ENCODE measurements around the gene SLC5A10.
A peak's percentile ranks its signal among the peaks of the same experiment; 100 is the strongest.

Gene SLC5A10

GRCh38 chr17:18984273-18985114 is 32.5 kb downstream of the SLC5A10 start:
- DNase-seq (ENCODE audit: low read depth), result no peak

- no peak for DNase-seq (ENCODE audit: low read depth)
These were observed 33.5 kb downstream of the SLC5A10 start for GRCh38 chr17:18985475-18985874.

- no peak for DNase-seq (ENCODE audit: low read depth)
These were observed 34.7 kb downstream of the SLC5A10 start for GRCh38 chr17:18986541-18987229.

DNA sequence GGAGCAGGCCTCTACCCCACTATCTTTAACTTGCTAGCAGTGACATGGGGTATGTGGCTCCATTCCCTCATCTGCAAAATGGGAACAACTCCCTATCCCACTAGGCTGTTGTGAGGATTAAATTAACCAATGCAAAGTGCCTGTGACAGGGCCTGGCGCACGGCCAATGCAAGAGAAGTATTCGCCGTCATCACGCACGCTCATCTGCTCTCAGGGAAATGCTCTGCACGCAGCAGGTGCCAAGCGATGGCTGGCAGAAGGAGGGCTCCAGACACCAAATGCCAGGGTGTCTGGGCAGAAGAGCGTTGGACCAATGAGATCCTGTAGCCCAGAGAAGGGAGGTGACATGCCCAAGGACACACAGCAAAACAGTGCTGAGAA is 35.3 kb downstream of the SLC5A10 start:
- no peak for DNase-seq (ENCODE audit: low read depth)

GRCh38 chr17:18987862-18988545 is 36.0 kb downstream of the SLC5A10 start:
- DNase-seq (ENCODE audit: low read depth), result no peak

- DNase-seq (ENCODE audit: low read depth), result no peak
These were observed 36.7 kb downstream of the SLC5A10 start for GRCh38 chr17:18988546-18989173.

DNA sequence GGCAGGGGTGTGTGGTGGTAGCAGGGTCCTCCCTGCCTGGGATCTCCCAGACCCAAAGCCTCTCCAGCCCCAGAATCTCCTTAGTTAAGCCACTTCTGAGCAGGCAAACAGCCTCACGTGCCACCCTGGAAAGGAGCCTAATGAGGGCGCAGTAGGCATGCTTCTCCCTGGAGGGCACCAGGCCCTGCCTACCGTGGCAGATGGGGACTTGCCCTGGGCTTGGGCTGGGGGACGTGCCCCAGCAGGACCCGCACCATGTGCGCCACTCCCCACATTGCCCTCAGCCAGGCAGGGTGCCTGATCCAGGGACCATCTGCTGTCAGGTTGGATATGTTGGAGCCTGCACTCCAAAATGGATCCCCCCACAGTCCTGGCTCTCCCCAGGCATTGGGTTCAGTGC is 38.4 kb downstream of the SLC5A10 start:
- DNase-seq (ENCODE audit: low read depth), result no peak

- no peak for DNase-seq (ENCODE audit: low read depth)
These were observed 39.8 kb downstream of the SLC5A10 start for GRCh38 chr17:18991531-18992315.

DNA sequence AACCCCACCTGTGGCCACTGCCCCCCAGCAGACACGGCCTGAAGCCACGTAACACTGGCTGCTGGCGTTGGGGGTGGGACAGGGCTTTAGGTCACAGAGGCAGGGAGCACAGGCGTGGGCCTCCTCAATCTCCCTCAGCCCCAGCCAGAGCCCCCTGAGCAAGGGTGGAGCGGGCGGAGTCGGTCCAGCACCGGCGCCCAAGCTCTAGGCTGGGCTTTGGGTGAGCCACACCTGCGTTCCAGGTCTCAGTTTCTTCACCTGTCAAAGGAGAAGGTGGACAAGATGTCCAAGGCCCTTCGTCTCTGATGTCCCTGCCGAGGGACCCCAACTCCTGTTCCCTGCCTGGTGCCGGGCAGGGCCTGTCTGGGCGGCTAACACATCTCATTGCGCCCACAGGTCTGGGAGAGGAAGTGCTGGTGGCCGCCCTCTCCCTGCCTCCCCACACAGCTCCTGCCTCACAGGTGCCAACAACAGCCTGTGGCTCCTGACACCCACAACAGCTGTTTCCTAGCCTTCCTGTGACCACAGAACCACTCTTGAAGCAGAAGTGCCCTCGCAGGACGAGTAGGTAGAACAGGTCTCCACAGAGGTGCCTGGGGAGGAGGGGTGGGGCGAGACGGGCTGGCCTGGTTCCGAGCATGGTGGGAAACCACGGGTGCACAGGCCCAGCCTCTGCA is 40.6 kb downstream of the SLC5A10 start:
- no peak for DNase-seq (ENCODE audit: low read depth)

DNA sequence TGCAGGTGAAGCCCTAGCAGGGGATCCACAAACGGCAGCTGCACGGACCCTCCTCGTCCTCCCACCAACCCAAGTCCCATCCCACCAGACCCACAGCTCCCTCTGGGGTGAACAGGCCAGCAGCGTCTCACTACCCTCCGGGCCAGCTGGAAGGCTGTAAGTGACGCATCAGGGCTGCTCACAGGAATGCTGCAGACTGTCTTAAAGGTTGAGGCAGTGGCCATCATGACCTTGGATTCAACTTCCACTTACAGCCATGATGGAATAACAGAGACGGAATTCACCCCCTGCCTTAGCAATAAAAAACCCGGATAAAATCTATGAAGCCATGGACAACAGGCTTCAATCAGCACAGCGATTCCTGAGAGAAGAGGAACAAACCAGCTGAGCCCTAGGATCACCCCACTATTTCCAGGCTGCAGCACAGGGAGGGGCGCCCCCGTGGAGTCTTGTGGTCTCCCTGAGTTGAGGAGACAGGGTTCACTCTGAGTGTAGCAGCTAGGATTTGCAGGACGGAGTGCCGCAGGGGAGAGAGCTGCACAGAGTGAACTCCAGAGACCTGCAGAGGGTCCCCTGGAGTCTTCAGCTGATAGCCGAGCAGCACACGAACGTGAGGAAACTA is 42.1 kb downstream of the SLC5A10 start:
- no peak for DNase-seq (ENCODE audit: low read depth)

DNA sequence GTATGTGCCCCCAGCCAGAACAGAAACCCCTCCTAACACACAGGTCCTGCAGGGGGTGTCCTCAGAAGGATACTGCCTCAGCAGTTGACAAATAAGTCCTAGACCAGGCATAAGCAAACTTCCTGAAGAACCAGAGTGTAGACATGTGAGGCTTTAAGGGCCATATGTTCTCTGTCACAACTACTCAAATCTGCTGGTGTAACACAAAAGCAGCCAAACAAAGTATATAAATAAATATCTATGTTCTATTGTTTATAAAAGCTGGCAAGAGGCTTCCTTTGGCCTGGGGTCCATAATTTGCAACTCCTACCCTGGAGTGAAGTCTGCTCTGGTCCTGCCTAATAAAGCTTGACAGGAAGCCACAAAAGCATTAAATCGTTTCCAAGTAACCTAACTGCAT is 42.7 kb downstream of the SLC5A10 start:
- no peak for DNase-seq (ENCODE audit: low read depth)

DNA sequence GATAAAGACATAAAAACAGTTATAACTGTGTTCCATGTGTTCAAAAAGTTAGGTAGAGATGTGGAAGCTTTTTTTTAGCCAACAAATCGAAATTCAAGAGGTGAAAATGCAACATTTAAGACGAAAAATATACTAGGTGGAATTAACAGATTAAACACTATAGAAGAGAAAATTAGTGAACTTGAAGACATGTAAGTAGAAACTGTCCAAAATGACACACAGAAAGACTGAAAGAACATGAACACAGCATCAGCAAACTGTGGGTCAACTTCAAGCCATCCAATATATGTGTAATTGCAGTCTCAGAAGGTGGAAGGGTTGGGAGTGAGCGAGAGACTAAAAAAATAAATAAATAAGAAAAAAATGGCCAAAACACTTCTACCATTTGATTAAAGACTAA is 43.3 kb downstream of the SLC5A10 start:
- no peak for DNase-seq (ENCODE audit: low read depth)

GRCh38 chr17:18996458-18996857 is 44.5 kb downstream of the SLC5A10 start:
- DNase-seq (ENCODE audit: low read depth), result no peak

DNA sequence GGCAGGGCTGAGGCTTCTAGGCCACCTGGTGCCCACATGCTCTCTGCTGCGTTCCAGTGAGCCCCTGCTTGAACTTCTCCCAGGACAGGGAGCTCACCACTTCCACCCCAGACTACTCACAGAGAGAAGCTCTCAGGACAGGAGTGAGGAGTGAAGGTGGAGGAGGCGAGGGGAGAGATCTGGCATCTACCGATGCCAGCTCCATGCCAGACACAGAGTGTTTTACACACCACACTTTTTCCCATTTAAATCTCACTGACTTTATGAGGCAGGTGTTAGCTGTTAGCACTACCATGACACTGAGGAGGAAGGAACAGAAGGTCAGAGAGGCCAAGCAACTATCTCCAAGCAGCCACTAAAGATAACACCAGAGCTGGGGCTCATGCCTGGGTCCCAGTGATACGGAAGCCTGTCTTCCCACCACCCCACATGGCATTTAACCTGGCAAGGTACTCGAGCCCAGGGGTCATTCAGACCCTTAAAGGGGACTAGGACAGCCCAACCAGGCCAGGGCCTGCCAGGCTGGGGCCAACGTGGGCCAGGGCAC is 45.8 kb downstream of the SLC5A10 start:
- DNase-seq (ENCODE audit: low read depth), result peak; percentile 45

- no peak for DNase-seq (ENCODE audit: low read depth)
These were observed 47.4 kb downstream of the SLC5A10 start for GRCh38 chr17:18999394-18999793.

GRCh38 chr17:18999911-19000310 is 47.9 kb downstream of the SLC5A10 start:
- DNase-seq (ENCODE audit: low read depth), result no peak

- DNase-seq (ENCODE audit: low read depth), result no peak
These were observed 48.8 kb downstream of the SLC5A10 start for GRCh38 chr17:19000531-19001325.

DNA sequence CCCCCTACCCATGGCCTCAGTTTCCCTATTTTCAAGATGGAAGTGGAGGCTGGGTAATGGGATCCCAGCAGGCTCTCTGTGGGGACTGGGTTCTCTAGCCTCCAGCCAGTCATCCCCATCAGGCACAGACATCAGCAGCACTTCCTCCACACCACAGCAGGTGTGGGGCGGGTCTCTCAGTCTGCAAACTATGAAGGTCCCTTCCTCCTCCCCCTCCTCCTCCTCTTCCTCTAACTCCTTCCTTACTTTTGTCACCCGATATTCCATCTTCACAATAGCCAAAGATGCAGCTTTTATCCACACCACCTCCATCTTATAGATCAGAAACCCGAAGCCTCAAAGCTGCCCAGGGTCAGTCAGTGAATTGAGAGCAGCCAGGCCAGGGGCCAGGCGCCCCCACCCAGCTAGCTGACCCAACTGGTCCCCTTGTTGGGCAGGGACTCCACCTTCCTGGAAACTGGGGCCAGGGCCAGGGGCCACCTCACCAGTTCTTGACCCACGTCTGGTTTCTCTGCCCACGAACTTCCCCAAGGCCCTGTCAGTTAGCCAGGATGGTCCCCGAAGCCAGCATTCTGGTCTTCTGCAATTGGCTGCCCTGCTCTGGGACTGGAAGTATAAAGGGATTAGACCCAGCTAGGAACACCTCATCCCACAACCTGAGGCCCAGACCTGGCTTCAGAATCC is 50.1 kb downstream of the SLC5A10 start:
- DNase-seq (ENCODE audit: low read depth), result no peak
